Lung (tissue), 12 donors: ENCODE results near the gene DOCK4. TPM values are rescaled to one million over a fixed set of nuclear protein-coding genes. Genes with fewer than 3 reads are reported as not detected.

Source experiments
- ATAC-seq: fragments of 200-7000 bp; cut with Tn5 transposase; one replicate; pipeline ENCODE4 v1.9.1; 2020; ENCODE audit warnings: moderate number of reproducible peaks; ENCODE audit not compliant: insufficient read depth, low FRiP score
- DNase-seq, 3 donors: peaks; one replicate each; pipeline ENCODE4 v3.0.0-alpha.2; 2013 to 2017
- H3K27ac ChIP-seq, 2 donors: one replicate each; pipeline ENCODE4 v1.5.1; 2013; ENCODE audit warnings: mild to moderate bottlenecking in 2 of 2, moderate library complexity in 2 of 2, control low read depth in 1 of 2, inconsistent platforms in 1 of 2, low read depth in 1 of 2, low read length in 1 of 2
- H3K27me3 ChIP-seq, 3 donors: one replicate each; pipeline ENCODE4 v1.5.1; 2013; ENCODE audit warnings: low read length in 2 of 3; ENCODE audit not compliant: control insufficient read depth in 3 of 3, insufficient read depth in 3 of 3
- H3K36me3 ChIP-seq, 4 donors: one replicate each; pipeline ENCODE4 v1.5.1; 2013; ENCODE audit warnings: low read length in 4 of 4, mild to moderate bottlenecking in 1 of 4, moderate library complexity in 1 of 4; ENCODE audit not compliant: control insufficient read depth in 4 of 4, insufficient read depth in 4 of 4
- H3K4me1 ChIP-seq, 5 donors: one replicate each; pipeline ENCODE4 v1.5.1; 2013; ENCODE audit warnings: low read length in 5 of 5, mild to moderate bottlenecking in 2 of 5, moderate library complexity in 1 of 5; ENCODE audit not compliant: control insufficient read depth in 5 of 5, insufficient read depth in 5 of 5
- H3K4me3 ChIP-seq: one replicate; pipeline ENCODE4 v1.5.1; 2013; ENCODE audit warnings: mild to moderate bottlenecking, control low read depth, moderate library complexity
- H3K9ac ChIP-seq, 2 donors: one replicate each; pipeline ENCODE4 v1.5.1; 2013; ENCODE audit warnings: low read length in 2 of 2, control low read depth in 1 of 2; ENCODE audit not compliant: insufficient read depth in 1 of 2
- H3K9me3 ChIP-seq, 4 donors: one replicate each; pipeline ENCODE4 v1.5.1; 2013; ENCODE audit warnings: low read length in 3 of 4, mild to moderate bottlenecking in 1 of 4, moderate library complexity in 1 of 4; ENCODE audit not compliant: control insufficient read depth in 4 of 4, insufficient read depth in 3 of 4
- CTCF ChIP-seq: IDR thresholded peaks from 2 replicates; pipeline ENCODE4 v1.5.1; 2012; ENCODE audit warnings: mild to moderate bottlenecking; ENCODE audit errors: control extremely low read depth, extremely low read depth
- WGBS, 2 donors: extraction: QIAGEN DNeasy Blood & Tissue Kit; methylation state at CpG; one replicate each; pipeline ENCODE4 v1.1.7; 2013; 5-methylcytosine and 5-hydroxymethylcytosine counted together
- polyA plus RNA-seq, 2 donors: library from polyadenylated mRNA; stranded (reverse); fragments of 200-250 nt; gene quantifications; one replicate each; pipeline ENCODE4 v1.2.1, GENCODE V29; 2013
- total RNA-seq, 2 donors: library from RNA; depleted of rRNA in 1 of 2; stranded (reverse); fragments of >200 nt in 1 of 2; gene quantifications; one replicate each; pipeline ENCODE4 v1.2.1, GENCODE V29; 2014 to 2021
- donor health status: control.
- donor health status: control.
- donor health status: Bipolar disorder and iron deficiency.
- donor health status: healthy.
- donor health status: DM: yes; HTN: yes; CAD: no.

The DOCK4 gene
- total and polyA plus RNA-seq, 4 donors: 18.7 to 163 (median 40.3) TPM

DNA sequence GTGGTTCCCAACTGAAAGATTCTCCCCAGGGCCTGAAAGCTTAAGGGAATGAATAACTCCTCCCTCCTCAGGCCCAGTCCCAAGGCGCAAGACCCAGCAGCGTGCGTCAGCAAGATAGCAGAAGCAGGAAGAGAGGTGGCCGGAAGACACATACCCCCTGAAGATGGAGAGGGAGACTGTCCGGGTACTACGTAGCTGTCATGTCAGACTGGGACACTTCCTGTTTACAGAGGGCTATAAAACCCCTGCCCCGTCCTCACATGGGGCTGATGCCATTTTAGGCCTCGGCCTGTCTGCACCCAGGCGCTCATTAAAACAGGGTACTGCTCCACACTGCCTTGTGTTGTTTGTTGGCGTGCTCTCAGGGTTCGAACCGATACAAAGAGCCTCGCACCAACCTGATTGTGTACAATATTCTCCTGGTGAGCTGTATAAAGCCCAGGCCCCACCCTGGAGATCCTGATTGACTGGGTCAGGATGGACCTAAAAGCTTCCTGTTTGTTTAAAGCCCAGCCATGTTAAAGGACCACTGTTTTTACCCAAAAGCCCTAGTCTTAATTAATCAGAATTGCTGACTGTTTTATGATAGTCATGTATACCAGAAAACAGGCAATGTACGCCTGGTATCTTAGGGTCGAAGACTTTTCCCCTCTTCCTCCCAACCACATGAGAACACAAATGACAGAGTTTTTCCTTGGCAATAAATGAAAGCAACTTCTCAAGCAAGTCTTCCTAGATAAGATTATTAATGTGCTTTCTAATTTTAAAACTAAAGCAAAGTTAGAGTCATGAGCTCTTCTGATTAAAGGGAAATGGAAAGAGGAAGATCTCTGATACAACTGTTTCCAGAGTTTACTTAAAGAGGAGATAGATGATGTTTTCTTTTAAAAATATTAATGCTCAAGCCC lies 251.5 kb downstream of the DOCK4 start:
- peaks cover 0 to 7% (median 3%) of the 10 kb centered on the region in 4 donors for H3K36me3 ChIP-seq
- H3K9ac ChIP-seq: no peak overlapping the region
- H3K27me3 ChIP-seq: no peaks in the 10 kb centered on the region
- ATAC-seq (no peak), DNase-seq (peak; percentile 23 to 92 (median 84))
- peak overlapping the region in 1 of 2 donors; percentile 84 for H3K27ac ChIP-seq
- H3K9me3 ChIP-seq: no peaks in the 10 kb centered on the region
- no peak for TF ChIP-seq CTCF
- H3K4me1 ChIP-seq: peaks cover 3 to 40% (median 13%) of the 10 kb centered on the region in 5 donors
- no peak overlapping the region for H3K4me3 ChIP-seq
- 66 to 67% methylated on average over 15 of the region's 15 CpGs for WGBS, 2 donors

DNA sequence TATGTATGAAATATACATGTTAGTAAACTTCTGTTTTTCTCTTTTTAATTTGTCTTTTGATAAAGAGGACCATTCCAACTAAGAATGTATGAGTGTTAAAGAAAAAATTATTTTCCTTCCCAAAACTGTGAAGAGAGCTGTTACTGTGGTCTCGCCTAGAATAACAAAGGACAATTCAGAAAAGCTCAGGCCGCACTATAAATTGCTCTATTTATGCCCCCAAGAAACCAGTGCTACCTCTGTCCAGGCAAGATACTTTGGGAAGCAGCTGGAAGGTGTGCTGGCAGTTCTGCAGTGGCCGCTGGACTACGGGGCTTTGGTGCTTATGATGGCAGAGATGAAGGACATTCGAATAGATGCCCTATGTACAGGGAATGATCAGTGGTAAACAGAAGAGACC lies 252.1 kb downstream of the DOCK4 start:
- no peak overlapping the region for H3K9ac ChIP-seq
- WGBS, 2 donors: 87 to 93% methylated on average over 5 of the region's 5 CpGs

DNA sequence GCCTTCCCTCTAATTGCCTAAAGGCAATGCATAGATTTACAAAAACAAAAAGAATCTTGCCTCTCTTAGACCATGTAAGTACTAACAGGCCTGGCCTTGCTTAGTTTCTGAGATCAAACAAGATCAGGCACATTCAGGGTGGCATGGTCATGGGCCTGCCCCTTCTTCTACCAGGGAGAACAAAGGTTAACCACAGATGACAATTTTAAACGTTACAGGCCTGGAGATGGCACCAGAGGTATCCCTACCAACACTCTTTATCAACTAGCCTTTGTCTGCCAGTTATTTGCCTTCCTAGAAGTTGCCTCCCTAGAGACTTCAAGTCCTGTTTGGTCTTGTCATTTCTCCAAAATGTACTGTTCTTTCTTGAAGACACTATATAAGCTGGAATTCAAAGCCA lies 252.6 kb downstream of the DOCK4 start:
- Histone ChIP-seq H3K36me3 (peaks cover 0 to 6% (median 1%) of the 10 kb centered on the region in 4 donors), H3K27ac (peak overlapping the region in 1 of 2 donors; percentile 7), H3K9me3 (no peaks in the 10 kb centered on the region), H3K4me1 (peaks cover 3 to 40% (median 7%) of the 10 kb centered on the region in 5 donors), H3K4me3 (no peak overlapping the region), H3K27me3 (no peaks in the 10 kb centered on the region), H3K9ac (no peak overlapping the region)
- no peak for TF ChIP-seq CTCF
- WGBS, 2 donors: 4 to 5% methylated on average over 1 of the region's 1 CpG
- no peak for ATAC-seq
- peak in 1 of 3 donors; percentile 31 for DNase-seq

More for the DNA sequence above, 252.1 kb downstream of the DOCK4 start:
- Histone ChIP-seq H3K4me3 (no peak overlapping the region), H3K36me3 (peaks cover 0 to 6% (median 2%) of the 10 kb centered on the region in 4 donors), H3K4me1 (peaks cover 3 to 40% (median 11%) of the 10 kb centered on the region in 5 donors), H3K27ac (peak overlapping the region in 1 of 2 donors; percentile 84), H3K27me3 (no peaks in the 10 kb centered on the region), H3K9me3 (no peaks in the 10 kb centered on the region)
- ATAC-seq: no peak
- no peak for DNase-seq
- no peak for TF ChIP-seq CTCF
